GM19438 (cell line): ENCODE results near the gene KRTAP22-1.

Experiments
- ATAC-seq: cut with Tn5 transposase; IDR thresholded peaks from one replicate; pipeline ENCODE4 v1.9.1; 2021; ENCODE audit warnings: low read depth; ENCODE audit not compliant: unreplicated experiment

Gene KRTAP22-1

DNA sequence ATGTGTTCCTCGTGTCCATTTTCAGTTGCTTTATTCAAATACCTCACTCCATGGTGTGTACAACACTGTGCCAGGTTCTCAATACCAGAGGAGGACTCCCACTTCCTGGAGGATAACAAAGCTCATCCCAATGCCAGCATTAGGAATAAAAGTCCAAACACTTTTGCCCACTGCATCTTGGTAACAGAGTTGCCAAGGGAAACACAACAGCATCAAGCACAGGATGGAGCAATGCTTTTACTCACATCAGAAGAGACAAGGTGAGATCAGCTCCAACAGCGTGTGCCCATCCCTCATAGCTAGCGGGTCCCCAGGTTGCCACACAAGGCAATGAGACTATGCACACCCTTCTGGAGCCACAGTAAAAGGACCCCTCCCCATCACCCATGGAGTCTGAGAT, 22.5 kb downstream of the KRTAP22-1 start:
- no peak for ATAC-seq

GRCh38 chr21:30625449-30626165, 24.7 kb downstream of the KRTAP22-1 start:
- no peak for ATAC-seq

DNA sequence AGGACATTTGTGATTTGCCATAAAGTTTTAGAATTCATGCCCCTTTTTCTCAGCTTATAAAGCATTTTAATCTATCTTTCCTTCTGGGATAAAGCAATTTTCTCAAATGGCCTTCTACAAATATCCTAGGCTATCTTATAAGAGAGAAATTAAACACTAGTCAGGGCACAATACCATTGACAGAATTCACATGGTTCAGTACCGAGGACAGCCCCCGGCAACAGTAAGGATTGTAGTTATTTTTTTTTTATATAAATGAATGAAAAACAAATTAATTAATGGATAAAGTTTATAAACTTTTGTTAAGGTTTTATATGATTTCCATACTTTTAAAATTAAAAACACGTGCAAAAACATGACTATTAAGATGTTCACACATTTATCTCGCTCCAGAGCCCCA, 27.2 kb downstream of the KRTAP22-1 start:
- ATAC-seq, result no peak

DNA sequence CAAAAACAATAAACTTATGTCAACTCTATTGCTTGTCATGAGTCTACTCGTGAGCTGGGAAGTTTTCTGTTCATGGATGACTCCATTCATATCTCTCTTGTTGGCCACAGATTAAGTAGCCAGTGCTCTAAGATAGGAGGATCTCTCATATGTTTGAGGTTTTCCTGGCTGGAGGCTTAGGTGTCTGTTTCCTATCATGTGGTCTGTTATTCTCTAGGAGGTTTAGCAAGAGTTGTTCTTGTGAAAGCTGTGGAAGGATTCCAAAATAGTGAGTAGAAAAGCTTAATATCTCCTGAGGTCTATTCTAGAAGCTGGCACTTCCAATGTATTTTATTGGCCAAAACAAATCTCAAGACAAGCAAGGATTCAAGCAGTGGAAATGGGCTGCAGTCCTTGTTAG, 28.3 kb downstream of the KRTAP22-1 start:
- ATAC-seq, result no peak

DNA sequence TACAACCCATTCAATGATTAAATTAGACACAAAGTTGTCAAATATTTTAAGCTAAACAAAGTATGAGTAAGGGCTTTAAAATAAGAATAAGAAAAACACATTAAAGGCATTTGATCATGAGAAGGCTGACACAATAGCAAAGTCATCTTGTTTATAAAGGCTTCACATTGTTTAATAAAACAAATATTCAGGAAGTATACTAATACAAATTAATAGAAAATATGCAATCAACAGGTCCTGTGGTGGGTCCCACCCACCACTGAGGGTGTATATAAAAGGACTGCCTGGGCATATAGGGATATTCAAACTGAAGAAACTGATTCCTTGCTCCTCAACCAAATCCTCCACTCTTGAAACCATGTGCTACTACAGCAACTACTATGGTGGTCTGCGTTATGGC, 34.0 kb downstream of the KRTAP22-1 start, which contains the start of gene KRTAP20-2:
KRTAP20-2 (plus strand) TSS at position 301 of the 400 bp plus-strand sequence; CDS start at position 359, 58 bp downstream.
- no peak for ATAC-seq

DNA sequence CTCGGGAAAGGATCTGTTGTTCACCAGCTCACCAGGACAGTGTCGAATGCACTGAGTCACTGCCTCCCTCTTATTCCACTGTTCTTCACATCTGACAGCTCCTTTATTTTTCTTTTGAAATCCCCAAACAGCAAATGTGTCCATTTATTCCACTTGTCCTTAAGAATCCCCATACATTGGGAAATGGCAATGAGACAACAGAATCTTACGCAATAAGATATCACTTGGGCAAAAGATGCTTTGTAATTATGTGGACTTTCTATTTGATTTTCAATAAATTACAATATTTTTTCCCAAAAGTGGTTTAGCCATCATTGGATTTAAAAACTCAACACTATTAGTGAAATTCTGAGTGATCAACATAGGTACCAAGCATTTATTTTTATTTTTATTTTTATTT, 37.8 kb downstream of the KRTAP22-1 start:
- ATAC-seq, result no peak

DNA sequence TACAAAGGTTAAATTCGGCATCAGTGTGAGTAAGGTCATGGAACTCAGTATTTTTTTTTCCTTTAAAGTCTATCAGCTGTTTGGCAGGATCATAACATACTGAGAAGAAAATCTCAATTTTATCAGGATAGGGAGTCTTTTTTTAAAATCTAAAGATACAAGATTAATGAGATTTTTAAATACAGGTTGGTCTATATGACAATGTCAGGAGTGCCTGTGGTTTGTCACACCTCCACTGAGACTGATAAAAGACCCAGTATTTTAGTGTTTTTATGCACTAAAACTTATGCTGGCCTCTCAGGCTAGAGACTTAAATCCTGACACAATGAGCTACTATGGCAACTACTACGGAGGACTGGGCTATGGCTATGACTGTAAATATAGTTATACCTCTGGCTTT, 41.7 kb downstream of the KRTAP22-1 start, which contains the start of gene KRTAP20-3:
KRTAP20-3 (plus strand) TSS at position 301 of the 400 bp plus-strand sequence.
- ATAC-seq, result no peak

GRCh38 chr21:30646904-30647414, 46.1 kb downstream of the KRTAP22-1 start:
- no peak for ATAC-seq
